Middle frontal gyrus (tissue), 1 donor: ENCODE results near the gene AKR7A2.
"Not testable (repeated sequence)": the region's sequence is repeated elsewhere in the genome, so short reads cannot be mapped to it uniquely, and the experiment has no call there.

Experiments used
- DNase-seq: peaks from one replicate; pipeline ENCODE4 v3.0.0-alpha.2; 2015; ENCODE audit warnings: low spot score; ENCODE audit errors: extremely low spot score

AKR7A2 gene

DNA sequence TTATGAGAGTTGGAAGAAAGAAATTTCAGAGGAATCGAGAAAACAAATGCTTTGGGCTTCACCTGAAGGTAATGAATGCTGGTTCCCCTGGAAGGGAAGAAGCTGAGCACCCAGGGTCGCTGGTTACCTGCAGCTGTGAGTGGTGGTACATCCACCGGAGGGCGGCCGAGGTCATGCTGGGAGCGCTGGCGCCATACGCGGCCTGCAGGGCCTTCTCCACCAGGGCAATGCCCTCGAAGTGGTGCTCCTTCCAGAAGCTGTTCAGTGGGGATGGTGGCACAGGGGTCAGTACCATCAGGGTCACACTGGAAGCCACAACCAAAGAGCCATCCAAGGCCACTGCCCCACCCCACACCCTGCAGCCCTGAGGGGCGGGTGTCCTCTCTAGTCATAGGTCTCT, 43.5 kb downstream of the AKR7A2 start:
- DNase-seq = no peak

DNA sequence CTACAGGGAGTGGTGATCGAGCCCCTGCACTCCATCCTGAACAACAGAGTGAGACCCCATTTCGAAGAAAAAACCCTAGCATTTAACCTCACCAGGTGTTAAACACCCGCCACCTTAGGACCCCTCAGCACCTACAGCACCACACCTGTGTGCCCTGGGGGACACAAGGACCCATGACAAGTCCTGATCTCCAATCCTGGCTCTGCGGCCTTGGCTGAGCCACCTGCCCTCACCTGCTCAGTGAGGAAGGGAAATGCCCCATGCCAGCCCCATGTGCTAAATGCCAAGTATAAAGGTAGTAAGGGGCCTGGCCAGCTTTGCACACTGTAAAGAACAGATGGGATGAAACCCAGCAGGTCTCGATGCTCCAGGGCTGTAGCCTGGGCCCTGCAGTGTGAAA, 49.2 kb downstream of the AKR7A2 start:
- no peak for DNase-seq

DNA sequence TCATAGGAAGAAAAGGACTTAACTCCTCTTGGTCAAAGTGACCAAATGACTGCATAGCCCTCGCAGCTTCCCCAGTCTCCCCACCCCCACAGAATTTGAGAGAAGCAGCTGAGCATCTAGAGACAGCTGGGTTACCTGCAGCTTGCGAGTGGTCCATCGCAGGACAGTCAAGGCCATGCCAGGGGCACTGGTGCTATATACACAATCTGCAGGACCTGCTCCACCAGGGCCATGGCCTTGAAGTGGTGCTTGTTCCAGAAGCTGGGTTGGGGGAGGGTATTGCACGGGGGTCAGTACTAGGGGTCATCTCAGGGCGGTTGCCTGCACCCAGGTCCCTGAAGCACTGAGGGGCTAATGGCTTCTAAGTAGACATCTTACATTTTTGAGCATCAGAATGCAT, 49.9 kb downstream of the AKR7A2 start:
- no peak for DNase-seq

DNA sequence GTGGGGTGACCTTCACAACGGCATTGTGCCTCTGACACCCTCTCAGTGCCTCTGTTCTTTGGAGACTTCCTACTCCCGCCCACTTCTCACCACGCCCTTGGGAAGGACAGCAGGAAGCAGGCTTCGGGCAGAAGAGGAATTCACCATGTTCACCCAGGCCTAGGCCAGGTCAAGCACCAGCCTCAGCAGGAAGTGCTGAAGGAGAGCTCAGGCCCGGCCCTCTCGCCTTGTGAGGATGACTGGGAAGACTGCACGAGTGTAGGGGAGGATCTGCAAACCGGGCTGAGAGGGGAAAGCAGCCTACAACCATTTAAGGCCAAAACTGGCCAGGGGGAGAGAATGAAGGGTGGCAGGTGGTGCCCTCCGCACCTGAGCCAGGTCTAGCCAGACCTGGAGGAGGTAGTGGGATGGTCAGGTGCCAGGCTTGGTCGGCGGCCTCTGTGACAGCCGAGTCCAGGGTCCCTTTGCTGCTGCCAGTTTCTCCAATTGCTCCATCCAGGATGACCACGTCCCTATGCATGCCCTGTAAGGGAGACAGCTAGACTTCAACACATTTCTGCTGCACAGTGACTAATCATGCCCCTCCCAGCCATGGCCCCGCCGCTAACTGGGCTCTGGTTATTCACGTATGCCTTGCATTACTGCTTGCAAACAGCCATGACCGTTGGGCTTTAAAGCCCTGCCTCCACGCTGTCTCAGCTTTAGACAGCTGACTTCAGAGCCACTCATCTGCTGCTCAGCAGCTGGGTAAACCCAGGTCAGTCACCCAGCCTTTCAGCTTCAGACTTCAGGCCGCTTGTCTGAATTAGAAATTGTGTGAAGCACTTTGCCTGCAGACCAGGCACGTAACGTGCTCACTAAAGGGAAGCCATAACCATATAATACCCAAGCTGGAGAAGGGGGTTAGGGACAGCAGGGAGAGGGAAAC, 51.5 kb downstream of the AKR7A2 start:
- DNase-seq = no peak

- no peak for DNase-seq
These were observed 53.6 kb downstream of the AKR7A2 start for GRCh38 chr1:19258353-19258752.

GRCh38 chr1:19257178-19257914, 54.6 kb downstream of the AKR7A2 start:
- no peak for DNase-seq

- not testable (repeated sequence) for DNase-seq
These were observed 55.6 kb downstream of the AKR7A2 start for GRCh38 chr1:19256301-19256700.

DNA sequence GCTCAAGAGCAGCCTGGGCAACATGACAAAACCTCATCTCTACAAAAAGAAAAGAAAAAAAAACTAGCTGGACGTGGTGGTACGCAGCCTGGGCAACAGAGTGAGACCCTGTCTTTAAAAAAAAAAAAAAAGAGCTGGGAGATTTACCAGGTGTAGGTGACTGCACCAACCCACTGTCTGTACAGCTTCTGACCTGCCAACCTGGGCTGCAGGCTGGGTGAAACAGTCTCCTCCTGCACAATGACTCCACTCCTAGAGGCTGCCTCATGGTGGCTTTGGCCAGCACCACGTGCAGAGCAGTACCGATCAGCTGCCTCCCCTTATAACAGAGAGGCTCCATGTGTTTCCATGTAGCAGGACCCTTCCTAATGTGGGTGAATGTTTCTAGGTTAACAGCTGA, 56.7 kb downstream of the AKR7A2 start:
- no peak for DNase-seq

DNA sequence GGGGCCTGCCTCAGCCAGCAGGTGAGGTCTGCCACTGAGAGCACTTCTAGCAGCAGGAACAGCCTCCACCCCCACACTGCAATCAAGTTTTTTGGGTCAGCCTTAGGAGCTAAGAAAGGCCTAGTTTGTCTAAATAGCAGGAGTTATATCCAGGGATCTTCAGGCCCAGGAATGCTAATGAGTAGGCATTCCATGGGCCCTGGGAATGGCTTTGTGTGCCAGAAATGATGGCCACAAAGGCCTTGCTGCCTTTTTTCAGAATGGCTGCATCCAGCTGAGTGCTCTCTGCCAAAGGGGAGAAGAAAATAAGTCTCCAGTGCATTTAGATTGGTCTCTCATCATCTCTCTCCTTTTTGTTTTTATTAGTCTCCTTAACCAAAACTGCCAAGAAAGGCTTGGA, 57.5 kb downstream of the AKR7A2 start:
- DNase-seq = no peak
